Urinary bladder (tissue), 4 donors: Measurements from ENCODE around the gene CMTM4. TPM values are rescaled to one million over a fixed set of nuclear protein-coding genes. Genes with fewer than 3 reads are reported as not detected.
"Not testable (repeated sequence)": the region's sequence is repeated elsewhere in the genome, so short reads cannot be mapped to it uniquely, and the experiment has no call there.

ENCODE experiments used
- DNase-seq: peaks from one replicate; pipeline ENCODE4 v3.0.0-alpha.2; 2015; ENCODE audit errors: extremely low spot score
- H3K27ac ChIP-seq: one replicate; pipeline ENCODE4 v1.5.1; 2013; ENCODE audit warnings: low read depth, mild to moderate bottlenecking, moderate library complexity
- H3K36me3 ChIP-seq: one replicate; pipeline ENCODE4 v1.6.1; 2013; ENCODE audit warnings: mild to moderate bottlenecking, moderate library complexity; ENCODE audit not compliant: insufficient read depth
- H3K4me1 ChIP-seq: one replicate; pipeline ENCODE4 v1.6.1; 2013; ENCODE audit warnings: mild to moderate bottlenecking, moderate library complexity; ENCODE audit not compliant: insufficient read depth
- H3K4me3 ChIP-seq: one replicate; pipeline ENCODE4 v1.5.1; 2013; ENCODE audit warnings: low read depth, low read length
- WGBS: extraction: QIAGEN DNeasy Blood & Tissue Kit; methylation state at CpG from one replicate; pipeline ENCODE4 v1.1.7; 2013; 5-methylcytosine and 5-hydroxymethylcytosine counted together
- polyA plus RNA-seq: library from polyadenylated mRNA; stranded (reverse); fragments of 200-250 nt; gene quantifications from one replicate; pipeline ENCODE4 v1.2.3, GENCODE V29; 2013
- total RNA-seq: library from RNA; depleted of rRNA; stranded (reverse); fragments of >200 nt; gene quantifications from one replicate; pipeline ENCODE4 v1.2.3, GENCODE V29; 2014
- donor health status: healthy with polysubstance abuse.
- donor health status: healthy.

The CMTM4 gene
- total and polyA plus RNA-seq, 2 donors: 8.9 to 17.8 TPM

- no peaks in the 10 kb centered on the region for H3K36me3 ChIP-seq
- WGBS: 2% methylated on average over 91 of the region's 91 CpGs
- peak overlapping the region; percentile 67 for H3K4me3 ChIP-seq
- no peak for DNase-seq
- H3K27ac ChIP-seq: no peak overlapping the region
- H3K4me1 ChIP-seq: peaks cover 3% of the 10 kb centered on the region
Observed at GRCh38 chr16:66695935-66696668, 441 bp downstream of the CMTM4 start.

GRCh38 chr16:66695471-66695934 lies 1.0 kb downstream of the CMTM4 start:
- Histone ChIP-seq H3K27ac (no peak overlapping the region), H3K4me3 (peak overlapping the region; percentile 67), H3K36me3 (no peaks in the 10 kb centered on the region), H3K4me1 (peaks cover 3% of the 10 kb centered on the region)
- WGBS: 48% methylated on average over 8 of the region's 8 CpGs
- no peak for DNase-seq

- Histone ChIP-seq H3K4me1 (peaks cover 3% of the 10 kb centered on the region), H3K27ac (no peak overlapping the region), H3K36me3 (no peaks in the 10 kb centered on the region), H3K4me3 (no peak overlapping the region)
- 95% methylated on average over 4 of the region's 4 CpGs for WGBS
- no peak for DNase-seq
Observed at GRCh38 chr16:66693149-66693548, 3.4 kb downstream of the CMTM4 start.

- DNase-seq: no peak
- H3K36me3 ChIP-seq: no peaks in the 10 kb centered on the region
- WGBS: 91% methylated on average over 6 of the region's 6 CpGs
- H3K4me1 ChIP-seq: peaks cover 3% of the 10 kb centered on the region
- H3K4me3 ChIP-seq: no peak overlapping the region
- no peak overlapping the region for H3K27ac ChIP-seq
Observed at GRCh38 chr16:66692341-66692740, 4.2 kb downstream of the CMTM4 start.

GRCh38 chr16:66691234-66691633 lies 5.3 kb downstream of the CMTM4 start:
- peaks cover 3% of the 10 kb centered on the region for H3K4me1 ChIP-seq
- no peak for DNase-seq
- 87% methylated on average over 6 of the region's 6 CpGs for WGBS
- H3K4me3 ChIP-seq: no peak overlapping the region
- H3K27ac ChIP-seq: no peak overlapping the region
- H3K36me3 ChIP-seq: no peaks in the 10 kb centered on the region

- Histone ChIP-seq H3K4me3 (no peak overlapping the region), H3K4me1 (peaks cover 3% of the 10 kb centered on the region), H3K36me3 (no peaks in the 10 kb centered on the region), H3K27ac (no peak overlapping the region)
- whole genome bisulfite sequencing: 70% methylated on average over 7 of the region's 7 CpGs
- DNase-seq: no peak
Observed at GRCh38 chr16:66690106-66690847, 6.3 kb downstream of the CMTM4 start.

- 92% methylated on average over 6 of the region's 6 CpGs for WGBS
- no peak for DNase-seq
- Histone ChIP-seq H3K4me1 (no peaks in the 10 kb centered on the region), H3K36me3 (peaks cover 1% of the 10 kb centered on the region), H3K4me3 (no peak overlapping the region), H3K27ac (no peak overlapping the region)
Observed at GRCh38 chr16:66689282-66689681, 7.3 kb downstream of the CMTM4 start.

- WGBS: 93% methylated on average over 9 of the region's 9 CpGs
- Histone ChIP-seq H3K27ac (no peak overlapping the region), H3K36me3 (peaks cover 1% of the 10 kb centered on the region), H3K4me3 (no peak overlapping the region), H3K4me1 (no peaks in the 10 kb centered on the region)
- no peak for DNase-seq
Observed at GRCh38 chr16:66687906-66688625, 8.5 kb downstream of the CMTM4 start.

- H3K36me3 ChIP-seq, H3K27ac ChIP-seq, DNase-seq, H3K4me3 ChIP-seq, H3K4me1 ChIP-seq: not testable (repeated sequence)
- WGBS: 94% methylated on average over 14 of the region's 14 CpGs
Observed at GRCh38 chr16:66685501-66686115, 10.9 kb downstream of the CMTM4 start.

GRCh38 chr16:66682271-66682670 lies 14.3 kb downstream of the CMTM4 start:
- no peaks in the 10 kb centered on the region for H3K4me1 ChIP-seq
- H3K27ac ChIP-seq: no peak overlapping the region
- DNase-seq: no peak
- peaks cover 1% of the 10 kb centered on the region for H3K36me3 ChIP-seq
- no peak overlapping the region for H3K4me3 ChIP-seq
- 92% methylated on average over 1 of the region's 1 CpG for WGBS

GRCh38 chr16:66681676-66682075 lies 14.9 kb downstream of the CMTM4 start:
- H3K36me3 ChIP-seq: peaks cover 1% of the 10 kb centered on the region
- no peak overlapping the region for H3K4me3 ChIP-seq
- H3K4me1 ChIP-seq: no peaks in the 10 kb centered on the region
- DNase-seq: no peak
- WGBS: 96% methylated on average over 4 of the region's 4 CpGs
- H3K27ac ChIP-seq: no peak overlapping the region

GRCh38 chr16:66678337-66678736 lies 18.2 kb downstream of the CMTM4 start:
- H3K36me3 ChIP-seq: no peaks in the 10 kb centered on the region
- H3K27ac ChIP-seq: no peak overlapping the region
- no peaks in the 10 kb centered on the region for H3K4me1 ChIP-seq
- no peak overlapping the region for H3K4me3 ChIP-seq
- DNase-seq: no peak
- WGBS: 88% methylated on average over 2 of the region's 2 CpGs

GRCh38 chr16:66677836-66678235 lies 18.7 kb downstream of the CMTM4 start:
- WGBS: 96% methylated on average over 6 of the region's 6 CpGs
- no peak overlapping the region for H3K27ac ChIP-seq
- no peaks in the 10 kb centered on the region for H3K36me3 ChIP-seq
- no peak overlapping the region for H3K4me3 ChIP-seq
- no peak for DNase-seq
- H3K4me1 ChIP-seq: no peaks in the 10 kb centered on the region
